Gastroesophageal sphincter (tissue), 4 donors: Measurements from ENCODE around the gene CHST8. TPM values are rescaled to one million over a fixed set of nuclear protein-coding genes. Genes with fewer than 3 reads are reported as not detected.

Experiments used
- ATAC-seq: fragments of 150-250 bp; one replicate; pipeline ENCODE4 v1.9.1; 2016; ENCODE audit warnings: mild to moderate bottlenecking, moderate library complexity
- H3K27ac ChIP-seq, 4 donors: fragments of 200-600 bp; sonication (generic) in 3 of 4; 1 replicate in 3 of 4; 2 replicates in 1 of 4; pipeline ENCODE4 v1.5.1; 2016 to 2019
- H3K27me3 ChIP-seq: fragments of 200-600 bp; sonication (generic); one replicate; pipeline ENCODE4 v1.5.1; 2019
- H3K36me3 ChIP-seq, 2 donors: fragments of 200-600 bp; sonication (generic); one replicate each; pipeline ENCODE4 v1.5.1; 2019; ENCODE audit warnings: control low read depth in 1 of 2
- H3K4me1 ChIP-seq, 3 donors: fragments of 200-600 bp; sonication (generic); 1 replicate in 2 of 3; 2 replicates in 1 of 3; pipeline ENCODE4 v1.5.1; 2016 to 2019; ENCODE audit warnings: control low read depth in 2 of 3
- H3K4me3 ChIP-seq, 2 donors: fragments of 200-600 bp; sonication (generic); one replicate each; pipeline ENCODE4 v1.5.1; 2019; ENCODE audit warnings: mild to moderate bottlenecking in 1 of 2, moderate library complexity in 1 of 2
- H3K9me3 ChIP-seq, 3 donors: fragments of 200-600 bp; sonication (generic); one replicate each; pipeline ENCODE4 v1.5.1; 2017 to 2019; ENCODE audit warnings: control low read depth in 2 of 3
- CTCF ChIP-seq, 4 experiments: fragments of 200-600 bp in 2 of 4; fragments of 450-650 bp in 2 of 4; sonication (generic) in 1 of 4; IDR thresholded peaks; one replicate each; pipeline ENCODE4 v1.5.1; 2017 to 2019; ENCODE audit warnings: antibody characterized with exemption in 4 of 4, mild to moderate bottlenecking in 2 of 4, moderate library complexity in 2 of 4
- EP300 ChIP-seq: sonication (generic); formaldehyde crosslinking; IDR thresholded peaks from one replicate; pipeline ENCODE4 v1.6.1; 2017; ENCODE audit warnings: antibody characterized with exemption, mild to moderate bottlenecking
- POLR2A ChIP-seq, 2 donors: fragments of 450-650 bp; IDR thresholded peaks; one replicate each; pipeline ENCODE4 v1.6.1; 2017; ENCODE audit warnings: antibody characterized with exemption in 2 of 2, mild to moderate bottlenecking in 2 of 2, moderate library complexity in 1 of 2
- POLR2AphosphoS5 ChIP-seq: sonication (generic); formaldehyde crosslinking; IDR thresholded peaks from one replicate; pipeline ENCODE4 v1.6.1; 2017; ENCODE audit warnings: antibody characterized with exemption
- WGBS, 2 donors: methylation state at CpG; one replicate each; pipeline ENCODE4 v1.1.5; 2018; ENCODE audit warnings: low coverage in 1 of 2; 5-methylcytosine and 5-hydroxymethylcytosine counted together
- total RNA-seq, 4 donors: library from RNA; depleted of rRNA; stranded (reverse); fragments of >200 nt; gene quantifications; one replicate each; pipeline ENCODE4 v1.1.0, GENCODE V29; 2016

The CHST8 gene
- total RNA-seq, 4 donors from 2014 or later, result 0.16 to 0.66 (median 0.54) TPM; not detected in 1

GRCh38 chr19:33803383-33803782, 181.6 kb downstream of the CHST8 start:
- peaks cover 0 to 79% of the 10 kb centered on the region in 2 donors for H3K36me3 ChIP-seq
- H3K4me1 ChIP-seq, result peaks cover 0 to 84% (median 7%) of the 10 kb centered on the region in 3 donors
- no peak for TF ChIP-seq EP300
- no peak for TF ChIP-seq POLR2AphosphoS5
- TF ChIP-seq CTCF (IDR thresholded peaks at IDR 0.05), result no peak
- no peak for TF ChIP-seq POLR2A (IDR thresholded peaks at IDR 0.05)
- H3K27ac ChIP-seq, result peak overlapping the region; percentile 27 to 83 (median 80)
- no CpG with 5 or more reads among the region's 9 CpGs for WGBS, 2 donors
- H3K9me3 ChIP-seq, result no peaks in the 10 kb centered on the region
- no peak overlapping the region for H3K4me3 ChIP-seq
- H3K27me3 ChIP-seq, result no peaks in the 10 kb centered on the region
- no peak for ATAC-seq

- Histone ChIP-seq H3K4me1 (peaks cover 0 to 75% (median 7%) of the 10 kb centered on the region in 3 donors), H3K4me3 (no peak overlapping the region), H3K36me3 (peaks cover 0 to 87% of the 10 kb centered on the region in 2 donors), H3K27ac (peak overlapping the region; percentile 27 to 83 (median 80)), H3K9me3 (no peaks in the 10 kb centered on the region), H3K27me3 (no peaks in the 10 kb centered on the region)
- peak; percentile 90 for ATAC-seq
- TF ChIP-seq POLR2AphosphoS5 (peak; percentile 51), CTCF (IDR thresholded peaks at IDR 0.05) (no peak)
- 73% methylated on average over 3 of the region's 10 CpGs; no CpG with 5 or more reads in 1 of the 2 donors for WGBS, 2 donors
Observed at GRCh38 chr19:33804021-33804799, 182.5 kb downstream of the CHST8 start.

GRCh38 chr19:33805313-33805712, 183.6 kb downstream of the CHST8 start:
- ATAC-seq, result no peak
- Histone ChIP-seq H3K27me3 (no peaks in the 10 kb centered on the region), H3K4me1 (peaks cover 0 to 64% (median 7%) of the 10 kb centered on the region in 3 donors), H3K9me3 (no peaks in the 10 kb centered on the region), H3K4me3 (no peak overlapping the region), H3K36me3 (peaks cover 0 to 96% of the 10 kb centered on the region in 2 donors), H3K27ac (peak overlapping the region in 1 of 4 donors; percentile 81)
- TF ChIP-seq CTCF (IDR thresholded peaks at IDR 0.05) (no peak), EP300 (no peak), POLR2A (IDR thresholded peaks at IDR 0.05) (no peak), POLR2AphosphoS5 (no peak)
- 80% methylated on average over 1 of the region's 3 CpGs; no CpG with 5 or more reads in 1 of the 2 donors for WGBS, 2 donors

- Histone ChIP-seq H3K4me3 (no peak overlapping the region), H3K27me3 (no peaks in the 10 kb centered on the region), H3K9me3 (no peaks in the 10 kb centered on the region), H3K4me1 (peaks cover 0 to 58% (median 7%) of the 10 kb centered on the region in 3 donors), H3K36me3 (peaks cover 0 to 96% of the 10 kb centered on the region in 2 donors), H3K27ac (peak overlapping the region in 1 of 4 donors; percentile 1)
- no peak for ATAC-seq
- TF ChIP-seq POLR2A (IDR thresholded peaks at IDR 0.05) (no peak), POLR2AphosphoS5 (no peak), CTCF (IDR thresholded peaks at IDR 0.05) (no peak), EP300 (no peak)
- 34% methylated on average over 2 of the region's 9 CpGs; no CpG with 5 or more reads in 1 of the 2 donors for WGBS, 2 donors
Observed at GRCh38 chr19:33805840-33806433, 184.2 kb downstream of the CHST8 start.
